ENCODE results near the gene CRYBG1. TPM values are rescaled to one million over a fixed set of nuclear protein-coding genes. Genes with fewer than 3 reads are reported as not detected.
"Not testable (repeated sequence)": the region's sequence is repeated elsewhere in the genome, so short reads cannot be mapped to it uniquely, and the experiment has no call there.

CRYBG1 gene
- total and polyA plus RNA-seq, 3 donors from 2014 or later, result 4.8 to 16.5 (median 7.8) TPM

DNA sequence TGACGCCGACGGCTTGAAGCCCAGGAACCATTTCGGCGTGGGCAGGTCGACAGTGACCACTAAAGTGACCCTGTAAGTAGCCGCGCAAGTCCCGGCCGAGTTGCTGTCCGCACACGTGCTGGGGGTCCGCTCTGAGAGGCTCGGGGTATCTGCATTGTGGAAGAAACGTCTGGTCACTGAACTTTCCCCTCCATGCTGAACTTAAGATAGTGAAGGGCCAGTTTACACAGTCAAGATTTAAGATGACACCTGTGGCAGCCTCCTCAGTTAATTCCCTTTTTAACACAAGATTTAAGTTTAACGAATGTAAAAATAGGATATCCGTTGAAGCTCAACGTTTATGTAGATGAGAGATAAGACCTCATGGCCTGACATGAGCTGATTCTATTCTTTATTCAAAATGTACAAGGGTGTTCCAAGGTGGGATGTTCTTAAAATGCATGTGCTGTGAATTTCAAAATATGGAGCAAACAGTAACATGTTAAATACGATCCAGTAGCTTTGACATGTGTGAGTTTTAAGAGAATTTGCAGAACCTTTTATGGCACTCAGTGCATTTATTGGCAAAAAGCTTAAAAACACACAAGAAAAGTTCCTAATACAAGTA lies 152.6 kb downstream of the CRYBG1 start:
- Histone ChIP-seq H3K27me3 (no peaks in the 10 kb centered on the region), H3K4me1 (peaks cover 18% of the 10 kb centered on the region), H3K9me3 (no peaks in the 10 kb centered on the region), H3K27ac (peak overlapping the region; percentile 67 to 68), H3K4me3 (peak overlapping the region; percentile 70 to 77), H3K36me3 (ENCODE audit: low read depth, missing control alignments) (no peaks in the 10 kb centered on the region)
- TF ChIP-seq POLR2A (IDR thresholded peaks at IDR 0.05) (no peak), CTCF (IDR thresholded peaks at IDR 0.05) (no peak)
- DNase-seq, result no peak
- 8 to 17% methylated on average over 17 to 19 of the region's 19 CpGs for WGBS, 2 donors
- intact Hi-C loops (cut with DNase I; ENCODE audit: low total_unique reads), result no loop called here

GRCh38 chr6:106513808-106514582 lies 153.5 kb downstream of the CRYBG1 start:
- no peaks in the 10 kb centered on the region for H3K27me3 ChIP-seq
- TF ChIP-seq CTCF (IDR thresholded peaks at IDR 0.05), result no peak
- no peak for TF ChIP-seq POLR2A (IDR thresholded peaks at IDR 0.05)
- no peak overlapping the region for H3K27ac ChIP-seq
- H3K36me3 ChIP-seq (ENCODE audit: low read depth, missing control alignments), result no peaks in the 10 kb centered on the region
- H3K4me1 ChIP-seq, result peaks cover 18% of the 10 kb centered on the region
- no peak for DNase-seq
- WGBS, 2 donors, result 71 to 73% methylated on average over 3 of the region's 3 CpGs
- intact Hi-C loops (cut with DNase I; ENCODE audit: low total_unique reads), result no loop called here
- H3K4me3 ChIP-seq, result no peak overlapping the region
- H3K9me3 ChIP-seq, result no peaks in the 10 kb centered on the region

DNA sequence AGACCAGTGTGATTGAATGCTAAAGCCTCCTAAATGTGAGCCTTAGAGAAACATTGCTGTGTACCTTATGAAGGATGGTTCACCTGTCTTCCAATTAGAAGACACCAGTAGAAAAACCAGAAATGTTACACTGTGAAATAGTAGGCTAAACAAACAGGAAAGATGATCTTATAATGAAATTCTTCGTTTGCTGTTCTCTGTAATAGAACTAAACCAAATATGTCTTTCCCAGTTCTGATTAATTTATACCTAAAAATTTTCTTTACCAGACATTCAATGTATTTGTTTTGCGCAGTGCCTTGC lies 154.0 kb downstream of the CRYBG1 start:
- no peaks in the 10 kb centered on the region for H3K9me3 ChIP-seq
- TF ChIP-seq CTCF (IDR thresholded peaks at IDR 0.05) (no peak), POLR2A (IDR thresholded peaks at IDR 0.05) (no peak)
- H3K4me3 ChIP-seq, result no peak overlapping the region
- no peak for DNase-seq
- H3K27ac ChIP-seq, result no peak overlapping the region
- WGBS, 2 donors, result 89 to 92% methylated on average over 2 of the region's 2 CpGs
- no peaks in the 10 kb centered on the region for H3K27me3 ChIP-seq
- H3K36me3 ChIP-seq (ENCODE audit: low read depth, missing control alignments), result no peaks in the 10 kb centered on the region
- peaks cover 18% of the 10 kb centered on the region for H3K4me1 ChIP-seq
- intact Hi-C loops (cut with DNase I; ENCODE audit: low total_unique reads), result no loop called here

- H3K27ac ChIP-seq; DNase-seq; intact Hi-C loops (cut with DNase I; ENCODE audit: low total_unique reads); H3K27me3 ChIP-seq; H3K4me3 ChIP-seq; H3K9me3 ChIP-seq; H3K36me3 ChIP-seq (ENCODE audit: low read depth, missing control alignments): not testable (repeated sequence)
- peaks cover 11% of the 10 kb centered on the region for H3K4me1 ChIP-seq
- WGBS, 2 donors, result 94 to 96% methylated on average over 3 of the region's 3 CpGs
Observed at GRCh38 chr6:106515582-106515981, 155.1 kb downstream of the CRYBG1 start.

DNA sequence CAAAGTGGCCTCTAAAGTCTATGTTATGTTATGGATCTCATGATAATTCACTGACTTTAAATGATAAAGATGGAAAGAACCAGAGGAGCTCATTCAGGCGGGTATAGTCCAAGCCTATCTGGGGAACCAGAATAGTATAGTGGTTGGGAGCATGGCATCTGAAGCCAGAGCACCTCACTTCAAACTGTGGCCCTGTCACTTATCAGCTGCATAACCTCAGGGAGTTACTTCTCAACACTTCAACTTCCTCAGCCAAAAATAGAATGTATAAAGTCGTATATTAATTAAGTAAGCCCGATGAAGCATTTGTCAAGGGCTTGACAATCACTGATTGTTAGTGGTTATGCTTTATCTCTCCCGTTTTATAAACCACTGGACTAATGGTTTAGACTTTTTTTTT lies 156.1 kb downstream of the CRYBG1 start:
- H3K9me3 ChIP-seq, result no peaks in the 10 kb centered on the region
- no peaks in the 10 kb centered on the region for H3K36me3 ChIP-seq (ENCODE audit: low read depth, missing control alignments)
- H3K4me3 ChIP-seq, result no peak overlapping the region
- no peak for TF ChIP-seq POLR2A (IDR thresholded peaks at IDR 0.05)
- TF ChIP-seq CTCF (IDR thresholded peaks at IDR 0.05), result no peak
- peaks cover 5% of the 10 kb centered on the region for H3K4me1 ChIP-seq
- H3K27ac ChIP-seq, result no peak overlapping the region
- WGBS, 2 donors, result 53 to 62% methylated on average over 4 of the region's 4 CpGs
- intact Hi-C loops (cut with DNase I; ENCODE audit: low total_unique reads), result no loop called here
- no peaks in the 10 kb centered on the region for H3K27me3 ChIP-seq
- no peak for DNase-seq
